Stomach (tissue), 9 donors: Measurements from ENCODE around the gene CFB. TPM values are rescaled to one million over a fixed set of nuclear protein-coding genes. Genes with fewer than 3 reads are reported as not detected.

Experiments
- DNase-seq, 2 donors: peaks; one replicate each; pipeline versions ENCODE4 v3.0.0 to v3.0.0-alpha.2; 2013 to 2019
- H3K27ac ChIP-seq, 5 donors: fragments of 200-600 bp in 4 of 5; sonication (generic) in 4 of 5; one replicate each; pipeline ENCODE4 v1.5.1; 2013 to 2019; ENCODE audit warnings: mild to moderate bottlenecking in 1 of 5, moderate library complexity in 1 of 5
- H3K27me3 ChIP-seq, 3 donors: fragments of 200-600 bp; sonication (generic); one replicate each; pipeline ENCODE4 v1.5.1; 2017 to 2019; ENCODE audit warnings: mixed run types in 1 of 3
- H3K36me3 ChIP-seq, 4 donors: fragments of 200-600 bp; sonication (generic); 1 replicate in 3 of 4; 2 replicates in 1 of 4; pipeline ENCODE4 v1.5.1; 2016 to 2019
- H3K4me1 ChIP-seq, 4 donors: fragments of 200-600 bp; sonication (generic); one replicate each; pipeline ENCODE4 v1.5.1; 2016 to 2019
- H3K4me3 ChIP-seq, 4 donors: fragments of 200-600 bp; sonication (generic) in 3 of 4; one replicate each; pipeline ENCODE4 v1.5.1; 2016 to 2019; ENCODE audit warnings: mild to moderate bottlenecking in 1 of 4
- H3K9me3 ChIP-seq, 4 donors: fragments of 200-600 bp; sonication (generic); one replicate each; pipeline ENCODE4 v1.5.1; 2016 to 2019
- CTCF ChIP-seq, 7 experiments: fragments of 450-650 bp in 4 of 7; fragments of 200-600 bp in 3 of 7; sonication (generic) in 3 of 7; IDR thresholded peaks; one replicate each; pipeline ENCODE4 v1.5.1; 2016 to 2019; ENCODE audit warnings: antibody characterized with exemption in 7 of 7, control low read depth in 2 of 7, mild to moderate bottlenecking in 1 of 7
- EP300 ChIP-seq: sonication (generic); formaldehyde crosslinking; IDR thresholded peaks from one replicate; pipeline ENCODE4 v1.6.1; 2017; ENCODE audit warnings: antibody characterized with exemption
- POLR2A ChIP-seq, 4 donors: fragments of 450-650 bp; IDR thresholded peaks; one replicate each; pipeline ENCODE4 v1.6.1; 2016; ENCODE audit warnings: antibody characterized with exemption in 4 of 4, control low read depth in 2 of 4, mild to moderate bottlenecking in 1 of 4, moderate library complexity in 1 of 4
- POLR2AphosphoS5 ChIP-seq, 3 donors: sonication (generic); formaldehyde crosslinking; IDR thresholded peaks; one replicate each; pipeline ENCODE4 v1.6.1; 2016; ENCODE audit warnings: antibody characterized with exemption in 3 of 3
- WGBS, 5 donors: extraction: QIAGEN DNeasy Blood & Tissue Kit in 3 of 5; methylation state at CpG; one replicate each; pipeline versions ENCODE4 v1.1.5 to v1.1.7; 2013 to 2018; 5-methylcytosine and 5-hydroxymethylcytosine counted together
- intact Hi-C: fragments of 100-400 bp; cut with DNase I; formaldehyde crosslinking; loops from one replicate; pipeline ENCODE4 v1.15.1; 2023; ENCODE audit warnings: low total_unique reads
- polyA plus RNA-seq, 3 donors: library from polyadenylated mRNA; stranded (reverse); fragments of 200-250 nt; gene quantifications; one replicate each; pipeline ENCODE4 v1.2.3, GENCODE V29; 2013
- total RNA-seq, 5 donors: library from RNA; depleted of rRNA; stranded (reverse); fragments of >200 nt; gene quantifications; one replicate each; pipeline versions ENCODE4 v1.1.0 to v1.2.3, GENCODE V29; 2014 to 2016
- donor health status: healthy with polysubstance abuse.
- donor health status: Bipolar disorder and iron deficiency.
- donor health status: healthy.

The CFB gene
- total and polyA plus RNA-seq, 8 donors, result 8.4 to 316 (median 175) TPM

- no peak for DNase-seq
- WGBS, 5 donors, result 52 to 83% (median 67%) methylated on average over 13 of the region's 13 CpGs
Observed at GRCh38 chr6:31965700-31966099, 19.8 kb downstream of the CFB start.

GRCh38 chr6:31966506-31966905, 20.6 kb downstream of the CFB start:
- intact Hi-C loops, result no loop called here
- TF ChIP-seq EP300, result no peak
- no peak for TF ChIP-seq POLR2A (IDR thresholded peaks at IDR 0.05)
- no peak for TF ChIP-seq CTCF (IDR thresholded peaks at IDR 0.05)
- TF ChIP-seq POLR2AphosphoS5 (IDR thresholded peaks at IDR 0.05), result no peak
- Histone ChIP-seq H3K4me3 (no peak overlapping the region), H3K27me3 (no peaks in the 10 kb centered on the region), H3K9me3 (no peaks in the 10 kb centered on the region), H3K36me3 (peaks cover 77 to 94% (median 92%) of the 10 kb centered on the region in 4 donors), H3K4me1 (peaks cover 16 to 29% (median 20%) of the 10 kb centered on the region in 4 donors), H3K27ac (no peak overlapping the region)
- no peak for DNase-seq
- WGBS, 5 donors, result 80 to 89% (median 86%) methylated on average over 7 of the region's 7 CpGs

More at GRCh38 chr6:31965700-31966099, 19.8 kb downstream of the CFB start:
- Histone ChIP-seq H3K27me3 (no peaks in the 10 kb centered on the region), H3K4me3 (no peak overlapping the region), H3K36me3 (peaks cover 85 to 100% (median 99%) of the 10 kb centered on the region in 4 donors), H3K4me1 (peaks cover 8 to 21% (median 12%) of the 10 kb centered on the region in 4 donors), H3K9me3 (no peaks in the 10 kb centered on the region), H3K27ac (no peak overlapping the region)
- intact Hi-C loops, result no loop called here
- TF ChIP-seq POLR2AphosphoS5 (IDR thresholded peaks at IDR 0.05), result no peak
- TF ChIP-seq CTCF (IDR thresholded peaks at IDR 0.05), result no peak
- no peak for TF ChIP-seq EP300
- no peak for TF ChIP-seq POLR2A (IDR thresholded peaks at IDR 0.05)

- 80 to 87% (median 85%) methylated on average over 10 of the region's 10 CpGs for WGBS, 5 donors
- no peak for DNase-seq
- Histone ChIP-seq H3K9me3 (no peaks in the 10 kb centered on the region), H3K4me3 (no peak overlapping the region), H3K4me1 (peaks cover 17 to 31% (median 21%) of the 10 kb centered on the region in 4 donors), H3K36me3 (peaks cover 69 to 87% (median 84%) of the 10 kb centered on the region in 4 donors), H3K27me3 (no peaks in the 10 kb centered on the region), H3K27ac (no peak overlapping the region)
- intact Hi-C loops, result no loop called here
- TF ChIP-seq EP300, result no peak
- no peak for TF ChIP-seq CTCF (IDR thresholded peaks at IDR 0.05)
- no peak for TF ChIP-seq POLR2AphosphoS5 (IDR thresholded peaks at IDR 0.05)
- TF ChIP-seq POLR2A (IDR thresholded peaks at IDR 0.05), result no peak
Observed at GRCh38 chr6:31966997-31967925, 21.4 kb downstream of the CFB start.

GRCh38 chr6:31967926-31968320, 22.0 kb downstream of the CFB start:
- no peaks in the 10 kb centered on the region for H3K9me3 ChIP-seq
- intact Hi-C loops, result no loop called here
- no peaks in the 10 kb centered on the region for H3K27me3 ChIP-seq
- H3K4me3 ChIP-seq, result no peak overlapping the region
- peaks cover 62 to 80% (median 77%) of the 10 kb centered on the region in 4 donors for H3K36me3 ChIP-seq
- no peak overlapping the region for H3K27ac ChIP-seq
- WGBS, 5 donors, result 68 to 87% (median 82%) methylated on average over 2 to 3 of the region's 3 CpGs
- H3K4me1 ChIP-seq, result peaks cover 20 to 35% (median 26%) of the 10 kb centered on the region in 4 donors
- TF ChIP-seq EP300 (no peak), POLR2A (IDR thresholded peaks at IDR 0.05) (no peak), POLR2AphosphoS5 (IDR thresholded peaks at IDR 0.05) (no peak), CTCF (IDR thresholded peaks at IDR 0.05) (no peak)
- DNase-seq, result no peak
